Measurements from ENCODE around the gene PROCA1.

Gene PROCA1

DNA sequence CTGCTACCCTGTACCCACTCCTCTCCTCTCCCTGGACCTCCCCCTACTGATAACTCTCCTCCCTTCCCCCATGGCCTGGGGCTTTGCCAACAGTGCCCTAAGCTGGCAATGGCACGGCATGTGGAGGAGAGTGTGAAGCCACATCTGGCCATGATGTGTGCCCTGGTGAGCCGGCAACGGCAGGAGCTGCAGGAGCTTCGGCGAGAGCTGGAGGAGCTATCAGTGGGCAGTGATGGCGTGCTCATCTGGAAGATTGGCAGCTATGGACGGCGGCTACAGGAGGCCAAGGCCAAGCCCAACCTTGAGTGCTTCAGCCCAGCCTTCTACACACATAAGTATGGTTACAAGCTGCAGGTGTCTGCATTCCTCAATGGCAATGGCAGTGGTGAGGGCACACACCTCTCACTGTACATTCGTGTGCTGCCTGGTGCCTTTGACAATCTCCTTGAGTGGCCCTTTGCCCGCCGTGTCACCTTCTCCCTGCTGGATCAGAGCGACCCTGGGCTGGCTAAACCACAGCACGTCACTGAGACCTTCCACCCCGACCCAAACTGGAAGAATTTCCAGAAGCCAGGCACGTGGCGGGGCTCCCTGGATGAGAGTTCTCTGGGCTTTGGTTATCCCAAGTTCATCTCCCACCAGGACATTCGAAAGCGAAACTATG lies 37.3 kb upstream of the PROCA1 start:
- Histone ChIP-seq H3K36me3 (ENCODE audit: control insufficient read depth, low read depth, low read length) (peaks cover 49% of the 10 kb centered on the region), H3K4me1 (ENCODE audit: control insufficient read depth, low read depth, low read length) (peaks cover 25% of the 10 kb centered on the region), H3K27me3 (ENCODE audit: control insufficient read depth, insufficient read depth, low read length) (no peaks in the 10 kb centered on the region), H3K9ac (ENCODE audit: low read length) (no peak overlapping the region), H3K27ac (ENCODE audit: low read length) (no peak overlapping the region), H3K9me3 (ENCODE audit: control insufficient read depth, low read depth, low read length) (no peaks in the 10 kb centered on the region), H3K4me3 (ENCODE audit: low read length) (no peak overlapping the region)

DNA sequence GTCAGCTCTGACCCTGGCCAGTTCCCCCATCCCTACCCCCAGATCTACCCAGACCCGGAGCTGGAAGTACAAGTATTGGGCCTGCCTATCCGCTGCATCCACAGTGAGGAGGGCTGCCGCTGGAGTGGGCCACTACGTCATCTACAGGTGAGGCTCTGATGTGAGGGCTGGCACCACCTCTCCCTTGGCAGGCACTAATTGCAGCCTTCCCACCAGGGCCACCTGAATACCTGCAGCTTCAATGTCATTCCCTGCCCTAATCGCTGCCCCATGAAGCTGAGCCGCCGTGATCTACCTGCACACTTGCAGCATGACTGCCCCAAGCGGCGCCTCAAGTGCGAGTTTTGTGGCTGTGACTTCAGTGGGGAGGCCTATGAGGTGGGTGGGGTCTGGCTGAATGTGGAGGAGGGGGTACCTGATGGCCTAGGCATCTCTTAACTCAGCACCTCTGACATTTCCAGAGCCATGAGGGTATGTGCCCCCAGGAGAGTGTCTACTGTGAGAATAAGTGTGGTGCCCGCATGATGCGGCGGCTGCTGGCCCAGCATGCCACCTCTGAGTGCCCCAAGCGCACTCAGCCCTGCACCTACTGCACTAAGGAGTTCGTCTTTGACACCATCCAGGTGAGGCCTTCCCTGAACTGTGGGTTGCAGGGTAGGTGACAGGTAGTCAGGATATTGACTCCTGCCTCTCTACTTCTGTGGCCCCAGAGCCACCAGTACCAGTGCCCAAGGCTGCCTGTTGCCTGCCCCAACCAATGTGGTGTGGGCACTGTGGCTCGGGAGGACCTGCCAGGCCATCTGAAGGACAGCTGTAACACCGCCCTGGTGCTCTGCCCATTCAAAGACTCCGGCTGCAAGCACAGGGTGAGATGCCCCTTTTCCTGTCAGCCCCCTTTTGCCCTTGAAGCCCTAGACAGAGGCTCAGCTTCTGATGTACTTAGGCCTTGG lies 36.4 kb upstream of the PROCA1 start:
- H3K36me3 ChIP-seq (ENCODE audit: control insufficient read depth, low read depth, low read length) = peaks cover 49% of the 10 kb centered on the region
- H3K27ac ChIP-seq (ENCODE audit: low read length) = no peak overlapping the region
- H3K27me3 ChIP-seq (ENCODE audit: control insufficient read depth, insufficient read depth, low read length) = no peaks in the 10 kb centered on the region
- no peak overlapping the region for H3K4me3 ChIP-seq (ENCODE audit: low read length)
- no peak overlapping the region for H3K9ac ChIP-seq (ENCODE audit: low read length)
- no peaks in the 10 kb centered on the region for H3K9me3 ChIP-seq (ENCODE audit: control insufficient read depth, low read depth, low read length)
- H3K4me1 ChIP-seq (ENCODE audit: control insufficient read depth, low read depth, low read length) = peaks cover 25% of the 10 kb centered on the region

DNA sequence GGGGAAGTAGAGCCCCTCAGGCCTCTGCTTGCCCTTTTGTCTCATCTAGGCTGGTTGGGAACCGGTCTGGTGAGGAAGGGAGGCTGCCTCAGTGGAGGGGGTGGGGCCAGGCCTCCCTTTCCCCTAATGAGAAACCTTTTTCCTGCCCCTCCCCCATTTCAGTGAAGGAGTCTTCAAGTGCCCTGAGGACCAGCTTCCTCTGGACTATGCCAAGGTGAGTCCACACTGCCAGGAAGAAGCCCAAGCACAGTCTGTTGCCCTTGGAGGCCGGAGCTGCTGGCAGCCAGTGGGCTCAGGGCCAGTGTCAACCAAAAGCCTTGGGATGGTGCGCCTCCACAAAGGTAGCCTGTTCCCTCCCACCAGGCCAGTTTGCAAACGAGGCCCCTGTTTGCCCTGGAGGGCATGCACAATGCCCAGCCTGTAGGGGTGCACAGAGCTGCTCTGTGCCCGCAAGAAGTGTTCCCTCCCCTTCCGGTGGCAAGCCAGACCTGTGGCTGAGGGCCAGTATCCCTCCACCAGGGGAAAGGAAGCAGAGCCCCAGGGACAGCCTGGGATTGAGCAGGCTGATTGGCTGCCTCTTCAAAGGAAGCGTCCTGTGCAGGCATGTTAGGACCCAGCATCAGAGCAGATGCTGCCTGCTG lies 35.5 kb upstream of the PROCA1 start:
- peaks cover 25% of the 10 kb centered on the region for H3K4me1 ChIP-seq (ENCODE audit: control insufficient read depth, low read depth, low read length)
- H3K9ac ChIP-seq (ENCODE audit: low read length) = no peak overlapping the region
- peaks cover 49% of the 10 kb centered on the region for H3K36me3 ChIP-seq (ENCODE audit: control insufficient read depth, low read depth, low read length)
- no peaks in the 10 kb centered on the region for H3K9me3 ChIP-seq (ENCODE audit: control insufficient read depth, low read depth, low read length)
- H3K27me3 ChIP-seq (ENCODE audit: control insufficient read depth, insufficient read depth, low read length) = no peaks in the 10 kb centered on the region
- peak overlapping the region; percentile 7 for H3K4me3 ChIP-seq (ENCODE audit: low read length)
- peak overlapping the region; percentile 99 for H3K27ac ChIP-seq (ENCODE audit: low read length)

DNA sequence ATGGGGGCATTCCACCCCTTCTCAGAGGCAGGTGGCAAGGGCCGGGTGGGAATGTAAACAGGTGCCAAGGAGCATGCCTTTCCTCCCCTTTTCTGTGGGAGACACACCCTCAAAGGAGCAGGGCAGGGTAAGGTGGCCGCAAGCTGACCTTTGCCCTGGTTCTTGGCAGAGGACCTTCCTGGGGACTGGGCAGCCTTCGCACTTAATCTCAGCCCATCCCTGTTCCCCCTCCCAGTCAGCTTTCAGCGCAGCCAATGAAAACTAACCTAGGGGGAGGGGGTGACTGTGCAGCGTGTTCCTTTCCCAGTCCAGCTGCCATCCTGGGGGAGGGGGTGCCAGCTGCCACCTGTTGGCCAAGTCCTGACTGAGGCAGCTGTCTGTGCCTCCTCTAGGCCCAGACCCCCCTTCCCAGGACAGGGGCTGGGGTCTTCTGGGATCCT lies 34.9 kb upstream of the PROCA1 start:
- Histone ChIP-seq H3K27me3 (ENCODE audit: control insufficient read depth, insufficient read depth, low read length) (no peaks in the 10 kb centered on the region), H3K36me3 (ENCODE audit: control insufficient read depth, low read depth, low read length) (peaks cover 46% of the 10 kb centered on the region), H3K9me3 (ENCODE audit: control insufficient read depth, low read depth, low read length) (no peaks in the 10 kb centered on the region), H3K4me3 (ENCODE audit: low read length) (peak overlapping the region; percentile 99), H3K9ac (ENCODE audit: low read length) (peak overlapping the region; percentile 99), H3K27ac (ENCODE audit: low read length) (peak overlapping the region; percentile 99), H3K4me1 (ENCODE audit: control insufficient read depth, low read depth, low read length) (peaks cover 25% of the 10 kb centered on the region)

DNA sequence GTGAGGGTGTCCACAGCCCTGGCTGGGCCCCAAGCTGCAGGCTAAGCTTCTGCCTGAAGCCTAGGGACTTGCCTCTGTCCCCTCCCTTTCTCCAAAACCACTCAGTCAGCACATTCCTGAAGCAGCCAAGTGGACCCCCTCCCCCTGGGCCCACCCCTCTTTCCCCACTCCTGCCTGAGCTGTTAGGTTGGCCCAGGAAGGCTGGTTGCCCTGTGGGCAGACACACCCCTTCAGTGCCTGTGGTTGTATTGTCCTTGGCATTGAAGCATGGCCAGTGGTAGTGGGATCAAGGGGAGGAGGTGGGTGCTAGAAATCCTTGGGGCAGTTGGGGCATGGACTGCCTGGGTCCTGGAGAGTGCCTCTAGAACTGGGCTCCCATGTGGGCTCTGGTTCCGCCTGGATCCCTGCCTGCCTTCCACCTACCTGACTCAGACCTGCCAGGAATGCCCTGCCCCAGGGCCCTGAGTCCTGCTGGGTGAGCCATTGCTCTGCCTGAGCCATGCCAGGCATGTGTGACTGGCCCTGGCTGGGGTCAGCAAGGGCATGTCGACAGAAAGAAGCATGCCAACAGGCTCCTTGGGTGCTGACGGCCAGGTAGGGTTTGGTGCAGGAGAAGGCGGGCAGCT lies 34.2 kb upstream of the PROCA1 start:
- Histone ChIP-seq H3K27ac (ENCODE audit: low read length) (peak overlapping the region; percentile 99), H3K9ac (ENCODE audit: low read length) (peak overlapping the region; percentile 99), H3K4me3 (ENCODE audit: low read length) (peak overlapping the region; percentile 99), H3K36me3 (ENCODE audit: control insufficient read depth, low read depth, low read length) (peaks cover 42% of the 10 kb centered on the region), H3K9me3 (ENCODE audit: control insufficient read depth, low read depth, low read length) (no peaks in the 10 kb centered on the region), H3K4me1 (ENCODE audit: control insufficient read depth, low read depth, low read length) (peaks cover 25% of the 10 kb centered on the region), H3K27me3 (ENCODE audit: control insufficient read depth, insufficient read depth, low read length) (no peaks in the 10 kb centered on the region)

DNA sequence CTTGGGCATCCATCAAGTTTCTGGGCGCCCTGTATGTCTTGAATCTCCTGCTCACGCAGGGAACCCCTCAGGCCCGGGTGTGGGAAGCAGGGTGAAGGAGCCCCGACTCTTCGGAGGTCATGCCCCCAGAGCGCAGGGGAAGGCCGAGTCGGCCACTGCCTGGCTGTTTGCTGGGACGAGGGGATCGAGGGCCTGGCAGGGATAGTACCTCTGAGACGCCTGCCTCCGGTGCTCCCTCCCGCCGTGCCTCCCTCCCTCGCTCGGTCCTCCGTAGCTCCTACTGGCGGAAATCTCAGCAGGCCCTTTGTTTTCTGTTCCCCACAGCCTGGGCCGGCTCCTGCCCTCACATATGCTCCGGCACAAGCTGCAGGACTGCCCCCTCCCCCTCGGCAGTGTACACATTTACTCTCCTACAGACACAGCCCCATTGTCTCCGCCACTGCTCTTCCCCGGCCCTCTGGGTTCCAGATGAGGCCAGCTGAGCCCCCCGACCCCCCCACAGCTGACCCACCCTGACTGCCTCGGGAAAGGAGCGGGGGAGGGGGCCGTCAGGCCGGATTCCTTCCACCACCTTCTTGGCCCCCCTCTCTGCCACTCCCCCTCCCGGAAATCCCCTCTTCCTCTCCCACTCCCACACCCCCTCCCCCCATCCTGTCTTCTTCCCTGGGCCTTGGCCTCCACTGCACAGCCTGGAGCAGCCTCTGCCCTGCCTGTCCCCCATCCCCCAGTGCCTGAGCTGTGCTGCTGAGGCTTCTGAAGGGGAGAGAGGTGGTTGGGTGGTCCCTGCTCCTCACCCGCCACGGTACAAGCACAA lies 33.5 kb upstream of the PROCA1 start:
- H3K36me3 ChIP-seq (ENCODE audit: control insufficient read depth, low read depth, low read length) = peaks cover 35% of the 10 kb centered on the region
- H3K4me1 ChIP-seq (ENCODE audit: control insufficient read depth, low read depth, low read length) = peaks cover 21% of the 10 kb centered on the region
- H3K27ac ChIP-seq (ENCODE audit: low read length) = peak overlapping the region; percentile 99

DNA sequence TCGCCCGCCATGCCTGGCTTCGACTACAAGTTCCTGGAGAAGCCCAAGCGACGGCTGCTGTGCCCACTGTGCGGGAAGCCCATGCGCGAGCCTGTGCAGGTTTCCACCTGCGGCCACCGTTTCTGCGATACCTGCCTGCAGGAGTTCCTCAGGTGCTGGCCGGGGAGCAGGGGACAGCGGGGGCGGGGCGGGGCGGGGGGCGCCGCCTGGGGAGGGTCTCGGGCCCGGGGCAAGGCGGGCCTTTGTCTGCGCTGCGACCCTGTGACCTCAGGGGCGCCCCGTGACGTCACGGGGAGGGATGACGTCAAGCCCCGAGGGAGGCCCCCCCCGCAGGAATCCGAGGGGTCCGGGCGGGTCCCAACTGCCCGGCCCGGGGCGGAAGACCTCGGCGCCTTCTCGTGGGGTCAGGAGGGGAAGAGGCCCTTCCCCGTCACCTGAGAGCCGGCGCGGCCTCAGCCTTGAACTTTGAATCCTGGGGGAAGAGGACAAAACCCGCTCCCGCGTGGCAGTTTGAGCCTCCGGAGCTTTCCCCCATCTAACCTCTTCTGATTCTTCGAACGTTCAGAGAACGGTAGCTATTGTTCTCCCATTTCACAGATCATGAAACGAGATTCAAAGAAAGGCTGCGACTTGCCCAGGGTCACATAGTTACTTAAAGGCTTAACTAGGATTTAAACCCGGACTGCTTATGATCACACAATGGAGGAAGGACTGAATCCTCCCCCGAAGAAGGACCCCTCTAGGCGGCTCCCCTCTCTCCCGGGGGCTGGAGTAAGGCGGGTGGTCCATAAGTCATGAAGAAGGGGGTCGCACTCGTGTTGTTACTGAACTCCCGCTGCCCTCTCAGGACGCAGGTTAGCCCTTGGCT lies 32.6 kb upstream of the PROCA1 start:
- peaks cover 29% of the 10 kb centered on the region for H3K36me3 ChIP-seq (ENCODE audit: control insufficient read depth, low read depth, low read length)
- peaks cover 20% of the 10 kb centered on the region for H3K4me1 ChIP-seq (ENCODE audit: control insufficient read depth, low read depth, low read length)

More for the DNA sequence above, 33.5 kb upstream of the PROCA1 start:
- Histone ChIP-seq H3K4me3 (ENCODE audit: low read length) (peak overlapping the region; percentile 99), H3K9me3 (ENCODE audit: control insufficient read depth, low read depth, low read length) (no peaks in the 10 kb centered on the region), H3K9ac (ENCODE audit: low read length) (peak overlapping the region; percentile 99), H3K27me3 (ENCODE audit: control insufficient read depth, insufficient read depth, low read length) (no peaks in the 10 kb centered on the region)

DNA sequence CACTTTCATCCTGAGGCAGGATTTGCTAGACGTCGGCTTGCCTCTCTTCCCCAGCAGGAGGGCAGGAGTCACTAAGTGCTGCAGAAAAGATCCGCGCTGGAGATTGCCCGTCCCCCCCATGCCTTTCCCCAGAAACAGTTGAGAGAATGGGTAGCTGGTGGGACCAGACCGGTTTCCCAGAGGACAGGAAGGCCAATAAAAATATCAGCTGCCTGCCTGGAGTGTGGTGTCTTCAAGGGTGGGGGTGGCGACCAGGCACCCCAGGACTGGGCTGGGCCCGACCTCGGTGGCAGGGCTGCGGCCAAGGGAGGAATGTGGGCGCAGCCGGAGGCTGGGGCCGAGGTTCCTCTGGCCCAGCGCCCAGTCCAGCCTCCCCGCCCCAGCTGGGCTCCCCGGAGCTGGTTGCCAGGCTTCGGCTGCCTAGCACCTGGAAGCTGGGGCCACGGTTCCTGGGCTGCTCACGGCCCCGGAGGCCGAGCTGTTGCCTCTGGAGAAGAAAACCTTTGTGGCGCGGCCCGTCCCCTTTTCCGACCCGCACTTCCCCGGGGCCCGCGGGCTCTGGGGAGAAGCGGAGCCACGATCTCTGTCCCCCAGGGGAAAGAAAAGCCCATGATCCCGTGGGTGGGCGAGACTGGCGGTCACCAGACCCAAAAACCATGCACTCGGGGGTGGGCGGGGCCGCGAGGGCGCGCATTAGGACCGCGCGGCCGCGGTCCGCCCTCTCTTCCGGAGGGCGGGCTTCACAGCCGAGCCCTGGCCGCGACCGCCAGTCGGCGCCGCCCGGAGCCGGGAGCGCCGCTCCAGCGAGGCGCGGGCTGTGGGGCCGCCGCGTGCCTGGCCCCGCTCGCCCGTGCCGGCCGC lies 31.8 kb upstream of the PROCA1 start, which contains the start of gene TRAF4:
Gene TRAF4 (plus strand): TSS at position 769 of the 861 bp plus-strand sequence. CDS start 102 bp downstream, outside the sequence.
- peak within 1 kb of the TSS; percentile 99 for H3K4me3 ChIP-seq (ENCODE audit: low read length)
- peaks cover 20% of the 10 kb centered on the region for H3K4me1 ChIP-seq (ENCODE audit: control insufficient read depth, low read depth, low read length)
- no peaks in the 10 kb centered on the region for H3K9me3 ChIP-seq (ENCODE audit: control insufficient read depth, low read depth, low read length)
- peaks cover 24% of the 10 kb centered on the region for H3K36me3 ChIP-seq (ENCODE audit: control insufficient read depth, low read depth, low read length)
- H3K27me3 ChIP-seq (ENCODE audit: control insufficient read depth, insufficient read depth, low read length) = no peaks in the 10 kb centered on the region
- peak within 1 kb of the TSS; percentile 99 for H3K9ac ChIP-seq (ENCODE audit: low read length)
- H3K27ac ChIP-seq (ENCODE audit: low read length) = peak within 1 kb of the TSS; percentile 99

More for the DNA sequence above, 32.6 kb upstream of the PROCA1 start:
- Histone ChIP-seq H3K4me3 (ENCODE audit: low read length) (peak overlapping the region; percentile 99), H3K9ac (ENCODE audit: low read length) (peak overlapping the region; percentile 99), H3K9me3 (ENCODE audit: control insufficient read depth, low read depth, low read length) (no peaks in the 10 kb centered on the region), H3K27ac (ENCODE audit: low read length) (peak overlapping the region; percentile 99), H3K27me3 (ENCODE audit: control insufficient read depth, insufficient read depth, low read length) (no peaks in the 10 kb centered on the region)

Data from iPS-18a (cell line).